K562 (cell line): ENCODE results near the gene PLPP7. TPM values are rescaled to one million over a fixed set of nuclear protein-coding genes. Genes with fewer than 3 reads are reported as not detected.

Experiments
- ATAC-seq: fragments of 200-7000 bp; cut with Tn5 transposase; 3 replicates; pipeline ENCODE4 v1.9.1; 2020; ENCODE audit warnings: moderate library complexity
- BruUV-seq: library from RNA; stranded (reverse); fragments of 400-500 nt; replicated peaks from 2 replicates; lab custom pipeline; 2021; lab: Mats Ljungman, UMichigan
- CTCF ChIA-PET: fragments of 300-600 bp; formaldehyde crosslinking; extraction: SDS; loops from one replicate; lab custom pipeline; 2021; ENCODE audit warnings: low intra/inter-chr PET ratio; lab: Yijun Ruan, JAX
- POLR2A ChIA-PET: fragments of 300-600, 350-650 bp; sonication (Branson Sonifier 250); formaldehyde crosslinking; extraction: SDS; loops from one replicate; lab custom pipeline; 2021; ENCODE audit warnings: antibody characterized with exemption, inconsistent platforms; lab: Yijun Ruan, JAX
- DNase-seq, 4 experiments: peaks; one replicate each; pipeline versions ENCODE4 v3.0.0 to v3.0.0-alpha.2; 2011 to 2018; ENCODE audit warnings: low spot score in 3 of 4, mixed read lengths in 3 of 4; ENCODE audit errors: extremely low read depth in 1 of 4
- FAIRE-seq: peaks from 2 replicates; lab custom pipeline; 2011; peaks lifted over from hg19 to GRCh38; lab: Jason Lieb, UNC
- H2AFZ ChIP-seq: 2 replicates; pipeline ENCODE4 v1.6.0; 2011; ENCODE audit warnings: low read depth, low read length, control low read depth, inconsistent platforms
- H3K27ac ChIP-seq: fragments of 200-600 bp; 3 replicates; pipeline ENCODE4 v1.8.0; 2011; ENCODE audit warnings: low read depth, mild to moderate bottlenecking, control low read depth, inconsistent platforms, low read length, moderate library complexity, mixed read lengths; ENCODE audit errors: extremely low read depth
- H3K27me3 ChIP-seq, 2 experiments: fragments of 300-600 bp in 1 of 2; 2 replicates in 1 of 2; 3 replicates in 1 of 2; pipeline versions ENCODE4 v1.6.0 to v1.8.0; 2011; ENCODE audit warnings: inconsistent platforms in 2 of 2, low read length in 2 of 2, mild to moderate bottlenecking in 1 of 2, mixed read lengths in 1 of 2, moderate library complexity in 1 of 2; ENCODE audit not compliant: control insufficient read depth in 2 of 2, insufficient read depth in 2 of 2
- H3K36me3 ChIP-seq: fragments of 300-600 bp; 3 replicates; pipeline ENCODE4 v1.8.0; 2011; ENCODE audit warnings: mild to moderate bottlenecking, low read length, inconsistent platforms; ENCODE audit not compliant: control insufficient read depth, insufficient read depth
- H3K4me1 ChIP-seq, 2 experiments: fragments of 200-600 bp in 1 of 2; replicated peaks in 1 of 2; 2 replicates in 1 of 2; 3 replicates in 1 of 2; pipeline versions ENCODE4 v1.5.1 to v1.8.0; 2011; ENCODE audit warnings: inconsistent platforms in 2 of 2, low read length in 2 of 2, mild to moderate bottlenecking in 1 of 2, mixed read lengths in 1 of 2, moderate library complexity in 1 of 2; ENCODE audit not compliant: control insufficient read depth in 2 of 2, insufficient read depth in 2 of 2
- H3K4me2 ChIP-seq: 2 replicates; pipeline ENCODE4 v1.6.1; 2011; ENCODE audit warnings: low read length, control low read depth, inconsistent platforms, mixed read lengths; ENCODE audit not compliant: insufficient read depth
- H3K4me3 ChIP-seq: fragments of 200-600 bp; sonication (generic), shearing (Covaris generic); 2 replicates; pipeline ENCODE4 v1.5.1; 2016; ENCODE audit warnings: control low read depth, inconsistent platforms
- H3K79me2 ChIP-seq: fragments of 200-600 bp; 3 replicates; pipeline ENCODE4 v1.8.0; 2011; ENCODE audit warnings: low read length, inconsistent platforms; ENCODE audit not compliant: control insufficient read depth, insufficient read depth
- H3K9ac ChIP-seq, 2 experiments: 2 replicates each; pipeline versions ENCODE4 v1.6.0 to v1.6.1; 2011; ENCODE audit warnings: low read depth in 2 of 2, low read length in 2 of 2, control low read depth in 1 of 2, inconsistent platforms in 1 of 2, mild to moderate bottlenecking in 1 of 2, mixed read lengths in 1 of 2; ENCODE audit not compliant: insufficient read depth in 1 of 2
- H3K9me1 ChIP-seq: one replicate; pipeline ENCODE4 v1.6.0; 2011; ENCODE audit warnings: inconsistent platforms, mild to moderate bottlenecking, low read length, moderate library complexity; ENCODE audit not compliant: control insufficient read depth, insufficient read depth
- H3K9me3 ChIP-seq: replicated peaks from 2 replicates; pipeline ENCODE4 v1.5.1; 2011; ENCODE audit warnings: low read depth, low read length, inconsistent platforms; ENCODE audit not compliant: control insufficient read depth, insufficient read depth
- H4K20me1 ChIP-seq: replicated peaks from 2 replicates; pipeline ENCODE4 v1.6.1; 2011; ENCODE audit warnings: low read length, inconsistent platforms, mixed read lengths; ENCODE audit not compliant: control insufficient read depth, insufficient read depth
- FOS ChIP-seq: IDR thresholded peaks from 3 replicates; pipeline ENCODE4 v1.6.1; 2011; ENCODE audit not compliant: insufficient read length; ENCODE audit errors: extremely low read depth
- MEIS2 ChIP-seq: fragments of 450-650 bp; IDR thresholded peaks from 2 replicates; pipeline ENCODE4 v1.6.1; 2014; ENCODE audit warnings: mild to moderate bottlenecking; ENCODE audit not compliant: partially characterized antibody
- NR2C1 ChIP-seq, 2 experiments: fragments of 450-650 bp; IDR thresholded peaks; 2 replicates each; pipeline ENCODE4 v1.6.1; 2017; ENCODE audit warnings: mild to moderate bottlenecking in 2 of 2, antibody characterized with exemption in 1 of 2, inconsistent platforms in 1 of 2, missing compliant biosample characterization in 1 of 2, missing genetic modification characterization in 1 of 2
- POLR3A ChIP-seq: IDR thresholded peaks from 2 replicates; pipeline ENCODE4 v1.6.1; 2011; ENCODE audit warnings: borderline replicate concordance, mild to moderate bottlenecking, moderate library complexity; ENCODE audit not compliant: insufficient read length, insufficient read depth; ENCODE audit errors: extremely low read depth
- RBFOX2 ChIP-seq: fragments of 200-400 bp; formaldehyde crosslinking; IDR thresholded peaks from 2 replicates; pipeline ENCODE4 v1.6.1; 2017; ENCODE audit warnings: low read depth, mild to moderate bottlenecking, low read length, moderate library complexity
- SAFB ChIP-seq: fragments of 200-400 bp; formaldehyde crosslinking; IDR thresholded peaks from 2 replicates; pipeline ENCODE4 v1.6.1; 2017; ENCODE audit warnings: low read depth, low read length, borderline replicate concordance
- TSHZ1 ChIP-seq: fragments of 250-450 bp; sonication (Bioruptor Pico); IDR thresholded peaks from 2 replicates; pipeline ENCODE4 v1.4.0; 2020; ENCODE audit warnings: mild to moderate bottlenecking, moderate library complexity
- YY1 ChIP-seq, 3 experiments: IDR thresholded peaks; 2 replicates each; pipeline ENCODE4 v1.6.1; 2011; ENCODE audit warnings: low read length in 2 of 3, mild to moderate bottlenecking in 2 of 3, moderate library complexity in 2 of 3, borderline replicate concordance in 1 of 3, control low read depth in 1 of 3, low read depth in 1 of 3; ENCODE audit not compliant: insufficient read depth in 3 of 3, insufficient replicate concordance in 2 of 3, control insufficient read depth in 1 of 3, insufficient read length in 1 of 3; ENCODE audit errors: extremely low read depth in 1 of 3
- ZFP30 ChIP-seq: fragments of 250-450 bp; sonication (Bioruptor Pico); IDR thresholded peaks from 2 replicates; pipeline ENCODE4 v1.8.0; 2022; ENCODE audit warnings: moderate library complexity, mild to moderate bottlenecking, inconsistent platforms, borderline replicate concordance
- ZNF165 ChIP-seq: fragments of 250-450 bp; sonication (Bioruptor Pico); IDR thresholded peaks from 2 replicates; pipeline ENCODE4 v1.4.0; 2020; ENCODE audit warnings: borderline replicate concordance
- ZNF174 ChIP-seq: fragments of 250-450 bp; sonication (Bioruptor Pico); IDR thresholded peaks from 2 replicates; pipeline ENCODE4 v1.4.0; 2020; ENCODE audit warnings: mild to moderate bottlenecking
- ZNF3 ChIP-seq: fragments of 250-450 bp; sonication (Bioruptor Pico); IDR thresholded peaks from 2 replicates; pipeline ENCODE4 v1.5.0; 2021; ENCODE audit warnings: mild to moderate bottlenecking, moderate library complexity
- ZNF436 ChIP-seq: fragments of 250-450, 450-650 bp; sonication (Bioruptor Pico); formaldehyde crosslinking; IDR thresholded peaks from 2 replicates; pipeline ENCODE4 v1.7.0; 2020; ENCODE audit warnings: mild to moderate bottlenecking
- ZNF830 ChIP-seq: fragments of 250-450 bp; sonication (Bioruptor Pico); IDR thresholded peaks from 2 replicates; pipeline ENCODE4 v1.5.0; 2021; ENCODE audit warnings: mild to moderate bottlenecking
- WGBS: fragments of 100-300 bp; shearing (Covaris generic); methylation state at CpG from one replicate; pipeline ENCODE4 v1.1.6; 2016; ENCODE audit warnings: low coverage, mixed read lengths; ENCODE audit not compliant: insufficient coverage; ENCODE audit errors: missing lambda C conversion rate; 5-methylcytosine and 5-hydroxymethylcytosine counted together
- in situ Hi-C: fragments of 300-500 bp; cut with MboI; formaldehyde crosslinking; loops from 4 replicates; pipeline ENCODE4 v1.15.0; 2018; ENCODE audit warnings: inconsistent platforms, mixed read lengths
- intact Hi-C: fragments of 100-400 bp; cut with micrococcal nuclease; formaldehyde crosslinking; loops from 2 replicates; pipeline ENCODE4 v1.14.2; 2022
- polyA plus RNA-seq, 8 experiments: library from polyadenylated mRNA; depleted of rRNA in 4 of 8; stranded (reverse) in 5 of 8; unstranded in 3 of 8; fragments of >200 nt; fragmentation: Nextera tagmentation in 2 of 8; fragmentation: Illumina TruSeq in 1 of 8; extraction: Ambion mirVana in 2 of 8; extraction: Trizol in 1 of 8; gene quantifications; 2 replicates each; pipeline versions ENCODE4 v1.2.1 to v1.2.3, GENCODE V29; 2011 to 2014; ENCODE audit warnings: inconsistent platforms in 1 of 8, missing spikeins in 1 of 8
- total RNA-seq, 7 experiments: library from RNA; depleted of rRNA in 6 of 7; stranded (reverse); fragments of >200 nt in 6 of 7; fragmentation: Illumina TruSeq in 2 of 7; extraction: Trizol in 2 of 7; gene quantifications; 2 replicates each; pipeline versions ENCODE4 v1.2.1 to v1.2.3, GENCODE V29; 2011 to 2021; ENCODE audit warnings: low replicate concordance in 1 of 7
- TF ChIP-seq, protein P1 (sequence below): fragments of 250-450 bp; sonication (Bioruptor Pico); IDR thresholded peaks from 2 replicates; pipeline ENCODE4 v1.5.0; 2022; ENCODE audit warnings: mild to moderate bottlenecking

Gene PLPP7
- total and polyA plus RNA-seq, 9 of the 15 experiments (the other 6 are each of a cell fraction or from before 2014, with no cell fraction given): 0.09 to 0.93 (median 0.18) TPM; not detected in 4

DNA sequence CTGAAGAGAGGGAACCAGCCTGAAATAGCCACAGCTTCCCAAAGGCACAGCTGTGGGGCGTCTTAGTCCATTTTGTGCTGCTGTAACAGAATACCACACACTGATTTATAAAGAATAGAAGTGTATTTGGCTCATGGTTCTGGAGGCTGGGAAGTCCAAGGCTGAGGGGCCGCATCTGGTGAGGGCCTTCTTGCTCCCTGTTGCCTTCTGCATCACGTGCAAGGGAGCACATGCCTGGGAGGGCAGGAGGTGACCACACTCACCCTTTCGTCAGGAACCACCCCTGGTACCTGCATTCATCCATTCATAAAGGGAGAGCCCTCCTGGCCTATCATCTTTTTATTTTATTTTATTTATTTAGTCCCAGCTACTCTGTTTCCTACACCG lies 10.4 kb downstream of the PLPP7 start:
- no peak for FAIRE-seq
- ChIA-PET CTCF (no interaction called here), POLR2A (no interaction called here)
- Histone ChIP-seq H3K79me2 (no peaks in the 10 kb centered on the region), H3K9me1 (peaks cover 4% of the 10 kb centered on the region), H3K9ac (no peak overlapping the region), H3K4me3 (no peak overlapping the region), H3K4me2 (no peak overlapping the region), H3K36me3 (no peaks in the 10 kb centered on the region), H3K27me3 (no peaks in the 10 kb centered on the region), H3K9me3 (no peaks in the 10 kb centered on the region), H4K20me1 (no peaks in the 10 kb centered on the region), H3K27ac (no peak overlapping the region), H3K4me1 (peaks cover 20 to 61% of the 10 kb centered on the region in 2 experiments), H2AFZ (no peak overlapping the region)
- WGBS: 42% methylated on average over 5 of the region's 5 CpGs
- in situ Hi-C loops: loop anchor here (25.0 kb wide), 1 partner anchor 588 kb away; no protein-coding TSS in a partner anchor
- no TSS peak for BruUV-seq
- intact Hi-C loops: loop anchor here (10.0 kb wide), 1 partner anchor 1065 kb away; no protein-coding TSS in a partner anchor
- no peak for DNase-seq
- no peak for ATAC-seq
- TF ChIP-seq ZFP30 (CRISPR knock-in tag) (no peak), TSHZ1 (CRISPR knock-in tag) (no peak), ZNF830 (no peak), NR2C1 (IDR thresholded peaks at IDR 0.05) (no peak), NR2C1 (tag; IDR thresholded peaks at IDR 0.05) (no peak), FOS (no peak), ZNF3 (CRISPR knock-in tag) (no peak), YY1 (IDR thresholded peaks at IDR 0.05; ENCODE audit: borderline replicate concordance in 1 of 3, control insufficient read depth in 1 of 3, extremely low read depth in 1 of 3, insufficient read depth in 3 of 3, insufficient read length in 1 of 3, insufficient replicate concordance in 2 of 3, low read depth in 1 of 3, low read length in 2 of 3) (no peak), ZNF174 (CRISPR knock-in tag) (no peak), RBFOX2 (no peak), ZNF165 (CRISPR knock-in tag) (no peak), ZNF436 (CRISPR knock-in tag) (no peak), POLR3A (no peak), SAFB (no peak), MEIS2 (no peak)
- TF ChIP-seq, protein P1, sequence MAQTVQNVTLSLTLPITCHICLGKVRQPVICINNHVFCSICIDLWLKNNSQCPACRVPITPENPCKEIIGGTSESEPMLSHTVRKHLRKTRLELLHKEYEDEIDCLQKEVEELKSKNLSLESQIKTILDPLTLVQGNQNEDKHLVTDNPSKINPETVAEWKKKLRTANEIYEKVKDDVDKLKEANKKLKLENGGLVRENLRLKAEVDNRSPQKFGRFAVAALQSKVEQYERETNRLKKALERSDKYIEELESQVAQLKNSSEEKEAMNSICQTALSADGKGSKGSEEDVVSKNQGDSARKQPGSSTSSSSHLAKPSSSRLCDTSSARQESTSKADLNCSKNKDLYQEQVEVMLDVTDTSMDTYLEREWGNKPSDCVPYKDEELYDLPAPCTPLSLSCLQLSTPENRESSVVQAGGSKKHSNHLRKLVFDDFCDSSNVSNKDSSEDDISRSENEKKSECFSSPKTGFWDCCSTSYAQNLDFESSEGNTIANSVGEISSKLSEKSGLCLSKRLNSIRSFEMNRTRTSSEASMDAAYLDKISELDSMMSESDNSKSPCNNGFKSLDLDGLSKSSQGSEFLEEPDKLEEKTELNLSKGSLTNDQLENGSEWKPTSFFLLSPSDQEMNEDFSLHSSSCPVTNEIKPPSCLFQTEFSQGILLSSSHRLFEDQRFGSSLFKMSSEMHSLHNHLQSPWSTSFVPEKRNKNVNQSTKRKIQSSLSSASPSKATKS: no peak
